Epithelial cell of proximal tubule (primary cell): ENCODE data around the gene PRM2. TPM values are rescaled to one million over a fixed set of nuclear protein-coding genes. Genes with fewer than 3 reads are reported as not detected.
"Not testable (repeated sequence)": the region's sequence is repeated elsewhere in the genome, so short reads cannot be mapped to it uniquely, and the experiment has no call there.

ENCODE experiments used
- DNase-seq: peaks from one replicate; pipeline ENCODE4 v3.0.0-alpha.2; 2011; ENCODE audit warnings: low read depth
- H3K4me3 ChIP-seq: 2 replicates; pipeline ENCODE4 v1.5.1; 2011; ENCODE audit warnings: low read depth, mild to moderate bottlenecking, low read length
- CTCF ChIP-seq: conservative IDR thresholded peaks from 2 replicates; pipeline ENCODE4 v1.5.1; 2012; ENCODE audit warnings: low read depth, mild to moderate bottlenecking, low read length
- total RNA-seq: library from RNA; depleted of rRNA; stranded (reverse); fragments of >200 nt; gene quantifications from 2 replicates; pipeline ENCODE4 v1.2.3, GENCODE V29; 2015

PRM2 gene
- total RNA-seq, 1 donor from 2014 or later, result not detected

GRCh38 chr16:11295672-11296071 lies 19.4 kb upstream of the PRM2 start:
- no peak overlapping the region for H3K4me3 ChIP-seq
- TF ChIP-seq CTCF, result no peak
- DNase-seq, result no peak

- TF ChIP-seq CTCF, result no peak
- DNase-seq, result no peak
- no peak overlapping the region for H3K4me3 ChIP-seq
These were observed 15.9 kb upstream of the PRM2 start for GRCh38 chr16:11292076-11292748.

- DNase-seq, result no peak
- H3K4me3 ChIP-seq, result no peak overlapping the region
- no peak for TF ChIP-seq CTCF
These were observed 14.9 kb upstream of the PRM2 start for GRCh38 chr16:11291091-11291703.

- no peak for DNase-seq
- no peak for TF ChIP-seq CTCF
These were observed 14.0 kb upstream of the PRM2 start for GRCh38 chr16:11290102-11290893.

GRCh38 chr16:11289696-11290095 lies 13.4 kb upstream of the PRM2 start:
- not testable (repeated sequence) for H3K4me3 ChIP-seq, DNase-seq

More at GRCh38 chr16:11290102-11290893, 14.0 kb upstream of the PRM2 start:
- no peak overlapping the region for H3K4me3 ChIP-seq

- TF ChIP-seq CTCF, result no peak
- no peak for DNase-seq
- no peak overlapping the region for H3K4me3 ChIP-seq
These were observed 12.9 kb upstream of the PRM2 start for GRCh38 chr16:11289202-11289601.

GRCh38 chr16:11285842-11286241 lies 9.6 kb upstream of the PRM2 start:
- H3K4me3 ChIP-seq, result no peak overlapping the region
- TF ChIP-seq CTCF, result no peak
- no peak for DNase-seq
